HG02840 (cell line): ENCODE measurements around the gene UTS2R.

Experiments
- ATAC-seq: cut with Tn5 transposase; IDR thresholded peaks from one replicate; pipeline ENCODE4 v1.9.1; 2021; ENCODE audit warnings: mild to moderate bottlenecking, moderate library complexity, moderate number of reproducible peaks; ENCODE audit not compliant: unreplicated experiment, low FRiP score

UTS2R gene

DNA sequence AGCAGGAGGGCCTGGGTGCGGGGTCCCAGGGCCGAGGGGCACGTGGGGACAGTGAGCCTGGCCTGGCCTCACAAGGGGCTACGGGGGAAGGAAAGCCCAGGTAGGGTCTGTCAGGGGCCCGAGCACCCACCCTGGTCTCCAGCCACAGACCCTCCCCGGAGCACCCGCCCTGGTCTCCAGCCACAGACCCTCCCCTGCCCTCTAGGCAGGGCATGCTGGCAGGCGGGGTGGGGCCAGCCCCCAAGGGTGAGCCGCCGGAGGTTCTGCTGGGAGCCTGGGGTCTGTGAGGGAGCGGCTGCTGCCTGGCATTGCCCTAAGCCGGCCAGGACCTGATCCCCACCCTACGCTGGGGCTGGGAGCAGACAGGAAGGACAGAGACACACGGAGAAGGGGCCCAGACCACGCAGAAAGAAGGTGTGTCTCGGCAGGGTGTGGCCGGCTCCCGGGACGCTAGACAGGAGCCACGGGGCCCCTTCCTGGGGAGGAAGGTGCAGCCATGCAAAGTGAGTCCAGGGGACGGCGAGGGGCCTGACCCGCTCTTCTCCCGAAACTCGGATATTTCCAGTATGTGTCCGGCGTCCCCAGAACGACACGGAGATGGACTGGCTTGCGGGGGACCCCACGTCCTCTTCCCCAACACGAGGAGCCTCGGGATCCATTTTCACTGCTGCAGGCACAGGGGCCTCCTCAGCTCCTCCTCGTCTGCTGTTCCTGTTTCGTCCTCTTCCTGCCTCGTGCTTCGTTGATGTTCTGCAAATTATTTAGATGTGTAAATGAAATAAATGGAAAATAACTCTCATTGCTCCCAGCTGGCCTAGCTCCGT is 15.5 kb downstream of the UTS2R start:
- ATAC-seq, result no peak

DNA sequence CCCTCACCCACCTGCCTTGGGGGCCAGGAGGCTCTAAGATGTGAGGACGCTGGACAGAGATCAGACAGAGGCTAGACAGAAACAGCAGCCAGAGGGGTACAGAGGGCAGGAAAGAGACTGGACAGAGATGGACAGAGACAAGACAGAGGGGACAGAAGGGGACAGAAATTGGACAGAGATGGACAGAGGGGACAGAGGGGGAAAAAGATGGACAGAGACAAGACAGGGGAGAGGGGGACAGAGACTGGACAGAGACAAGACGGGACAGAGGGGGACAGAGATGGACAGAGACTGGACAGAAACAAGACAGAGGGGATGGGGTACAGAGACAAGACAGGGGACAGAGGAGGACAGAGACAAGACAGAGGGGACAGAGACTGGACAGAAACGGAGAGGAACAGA is 16.1 kb downstream of the UTS2R start:
- no peak for ATAC-seq

DNA sequence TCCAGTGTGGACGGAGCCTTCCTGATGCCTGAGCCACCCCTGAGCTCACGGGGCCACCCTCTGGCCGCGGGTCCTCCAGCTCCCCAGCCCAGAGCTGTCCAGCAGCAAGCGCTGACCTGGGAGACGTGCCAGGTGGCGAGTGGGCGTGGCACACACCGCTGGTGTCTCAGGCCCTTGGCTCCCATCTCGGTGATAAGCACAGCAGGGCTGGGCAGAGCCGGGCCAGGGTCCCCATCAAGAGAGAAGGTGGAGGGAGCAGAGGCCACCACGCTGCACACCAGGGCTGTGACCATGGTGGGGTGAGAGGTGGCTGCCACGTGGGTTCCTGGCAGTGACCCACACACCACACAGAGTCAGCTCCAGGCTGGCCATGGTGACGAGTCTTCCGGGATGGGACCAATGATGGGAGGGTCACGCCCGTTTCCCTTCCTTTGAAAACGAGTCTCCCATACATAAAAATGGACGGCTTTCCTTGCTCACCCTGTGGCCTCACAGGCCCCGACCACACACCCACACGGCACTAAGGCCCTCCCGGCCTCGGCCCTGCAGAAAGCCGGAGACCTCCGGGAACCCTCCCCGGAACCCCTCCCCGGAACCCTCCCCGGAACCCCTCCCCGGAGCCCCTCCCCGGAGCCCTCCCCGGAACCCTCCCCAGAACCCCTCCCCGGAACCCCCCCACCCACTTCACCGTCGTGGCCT is 16.8 kb downstream of the UTS2R start:
- ATAC-seq, result no peak

DNA sequence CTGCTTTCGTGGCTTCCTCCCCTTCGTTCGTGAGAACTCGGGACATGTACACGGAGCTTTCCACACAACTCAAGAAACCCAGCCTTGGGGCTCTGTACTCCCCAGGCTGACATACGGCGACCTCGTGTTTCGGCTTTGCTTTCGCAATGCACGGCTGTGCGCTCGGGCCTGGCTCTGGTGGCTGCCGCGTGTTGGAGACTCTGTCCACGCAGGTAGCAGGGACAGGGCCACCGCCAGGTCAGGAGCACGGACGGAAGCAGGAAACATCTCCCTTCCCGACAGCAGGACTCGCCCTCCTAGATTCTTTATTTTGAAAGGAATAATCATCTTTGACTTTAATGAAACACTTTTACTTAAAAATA is 17.3 kb downstream of the UTS2R start:
- ATAC-seq, result no peak

DNA sequence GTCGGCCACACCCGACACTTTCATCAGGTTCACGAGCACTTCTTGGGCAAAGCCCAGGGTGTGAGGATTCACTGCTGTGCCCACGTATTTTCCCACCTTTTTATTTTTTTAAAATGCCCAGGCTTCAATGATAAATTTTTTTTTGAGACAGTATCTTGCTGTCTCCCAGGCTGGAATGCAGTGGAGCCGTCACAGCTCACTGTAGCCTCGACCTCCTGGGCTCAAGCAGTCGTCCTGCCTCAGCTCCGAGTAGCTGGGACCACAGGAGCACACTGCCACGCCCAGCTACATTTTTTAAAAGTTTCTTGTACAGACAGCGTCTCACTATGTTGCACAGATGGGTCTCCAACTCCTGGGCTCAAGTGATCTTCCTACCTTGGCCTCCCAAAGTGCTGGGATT is 17.8 kb downstream of the UTS2R start:
- ATAC-seq, result no peak

DNA sequence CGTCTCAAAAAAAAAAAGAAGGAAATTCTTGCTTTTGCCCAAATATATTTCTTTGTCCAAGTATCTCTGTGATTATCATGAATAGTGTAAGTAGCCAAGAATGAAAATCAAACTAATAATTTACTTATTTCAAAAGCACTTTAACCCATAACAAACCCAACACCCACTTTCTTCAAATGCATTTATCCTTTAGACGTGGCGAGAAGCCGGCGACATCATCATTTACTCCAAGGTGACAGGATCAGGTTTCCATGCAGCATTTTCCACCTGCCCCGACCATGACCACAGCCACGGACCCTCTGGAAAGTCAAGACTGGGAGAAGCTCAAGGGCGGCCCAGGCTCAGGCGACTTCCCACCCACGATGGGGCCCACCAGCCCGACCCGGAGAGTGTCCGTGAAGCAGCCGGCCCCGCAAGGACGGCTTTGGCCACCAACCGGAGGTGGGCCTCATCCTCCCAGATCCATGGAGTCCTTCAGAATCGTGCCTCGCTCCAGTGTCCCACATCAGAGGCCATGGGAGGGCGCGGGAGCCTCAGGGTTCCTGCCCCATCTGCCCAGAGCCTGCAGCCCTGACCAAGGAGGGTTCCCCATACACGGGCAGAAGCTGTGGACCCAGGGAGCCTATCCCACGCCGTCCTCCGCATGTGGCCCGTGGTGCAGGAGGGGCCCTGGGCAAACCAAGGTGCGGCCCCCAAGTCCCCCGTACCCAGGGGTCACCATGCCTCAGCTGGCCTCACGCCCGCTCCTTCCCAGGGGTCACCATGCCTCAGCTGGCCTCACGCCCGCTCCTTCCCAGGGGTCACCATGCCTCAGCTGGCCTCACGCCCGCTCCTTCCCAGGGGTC is 18.7 kb downstream of the UTS2R start:
- no peak for ATAC-seq

DNA sequence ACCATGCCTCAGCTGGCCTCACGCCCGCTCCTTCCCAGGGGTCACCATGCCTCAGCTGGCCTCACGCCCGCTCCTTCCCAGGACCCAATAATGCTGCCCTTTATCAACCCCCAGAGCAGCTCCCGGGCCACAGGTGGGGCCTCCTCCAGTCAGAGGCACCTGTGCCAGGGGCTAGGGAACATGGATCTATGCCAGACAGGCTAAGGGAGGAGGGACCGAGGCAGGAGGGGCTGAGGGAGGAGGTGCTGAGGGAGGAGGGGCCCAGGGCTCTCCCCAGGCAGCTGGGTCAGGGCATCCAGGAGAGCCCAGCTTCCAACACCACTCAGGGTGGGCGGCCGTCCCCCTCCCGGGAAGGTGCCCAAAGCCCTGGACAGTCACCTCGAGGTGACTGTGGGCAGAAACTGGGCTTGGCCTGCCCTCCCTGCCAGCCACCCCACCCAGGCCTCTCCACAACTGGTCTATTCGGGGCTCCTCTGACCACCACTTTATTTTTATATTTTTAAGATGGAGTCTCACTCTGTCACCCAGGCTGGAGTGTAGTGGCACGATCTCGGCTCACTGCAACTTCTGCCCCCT is 19.4 kb downstream of the UTS2R start:
- no peak for ATAC-seq

DNA sequence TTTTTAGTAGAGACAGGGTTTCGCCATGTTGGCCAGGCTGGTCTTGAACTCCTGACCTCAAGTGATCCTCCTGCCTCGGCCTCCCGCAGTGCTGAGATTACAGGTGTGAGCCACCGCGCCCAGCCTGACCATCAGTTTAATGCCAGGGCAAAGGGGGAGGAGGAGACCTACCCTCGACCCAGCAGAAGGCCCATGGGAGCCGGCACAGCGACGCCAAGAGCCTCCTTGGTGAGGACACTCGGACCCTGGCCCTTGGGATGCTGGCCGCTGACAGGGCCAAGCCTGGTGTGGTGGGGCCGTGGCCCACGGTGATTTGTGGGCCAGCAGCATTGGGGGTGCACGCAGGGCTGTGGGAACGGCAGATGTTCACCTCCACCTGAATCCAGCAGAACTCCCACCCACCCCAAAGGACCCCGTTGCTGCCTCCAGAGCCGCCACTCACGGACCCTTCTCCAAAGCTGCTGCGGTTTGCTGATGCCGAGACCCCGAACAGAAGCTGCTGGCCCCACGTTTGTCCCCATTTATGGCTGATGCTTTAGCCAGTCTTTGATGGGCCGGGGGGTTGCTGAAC is 20.0 kb downstream of the UTS2R start:
- no peak for ATAC-seq

DNA sequence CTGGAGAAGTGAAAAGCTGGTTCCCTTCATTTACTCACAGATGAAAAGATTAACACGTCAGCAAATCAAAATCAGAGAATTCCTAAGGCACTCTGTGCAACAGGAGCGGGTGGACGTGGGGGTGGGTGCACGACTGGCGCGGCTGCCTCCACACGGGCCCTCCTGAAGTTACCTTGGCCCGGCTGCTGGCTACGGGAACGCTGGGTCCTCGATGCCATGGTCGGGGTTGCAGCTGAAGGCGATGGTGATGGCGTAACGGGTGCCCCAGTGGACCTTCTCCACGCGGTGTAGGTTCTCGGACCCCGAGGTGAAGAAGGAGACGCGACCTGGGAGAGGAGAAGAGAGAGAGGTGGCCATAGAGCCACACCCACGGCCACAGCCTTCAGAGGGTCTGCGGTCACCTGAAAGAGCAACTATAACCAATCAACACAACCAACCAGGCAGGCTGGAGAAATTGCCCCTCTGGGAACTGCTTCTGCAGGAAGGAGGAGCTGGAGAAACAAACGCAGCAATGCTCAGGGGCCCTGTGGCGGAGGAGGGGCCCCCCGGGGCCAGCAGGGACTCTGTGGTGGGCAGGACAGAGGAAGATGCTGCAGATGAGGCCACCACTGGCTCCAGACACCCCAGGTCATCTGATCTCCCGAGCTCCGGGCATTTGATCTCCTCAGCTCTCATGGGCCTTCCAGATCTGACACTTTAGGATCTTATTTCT is 20.8 kb downstream of the UTS2R start:
- ATAC-seq, result no peak

DNA sequence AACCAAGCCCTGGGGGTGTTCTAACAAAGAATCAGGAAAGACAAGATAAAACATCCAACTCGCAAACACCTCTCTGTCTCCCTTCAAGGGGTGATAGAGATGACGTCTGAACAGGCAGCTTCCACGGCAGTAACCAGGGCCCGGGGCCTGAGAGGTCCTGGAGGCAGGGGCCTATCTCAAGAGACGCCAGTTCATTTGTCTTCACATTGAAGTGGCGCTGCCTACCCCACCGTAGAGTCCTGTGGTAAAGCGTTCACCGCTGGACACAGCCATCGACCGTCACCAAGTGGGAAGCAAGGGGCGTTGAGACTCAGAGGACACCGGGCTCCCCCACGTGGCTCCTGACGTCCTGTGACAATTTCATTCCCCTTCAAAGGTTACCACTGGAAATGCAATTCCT is 21.4 kb downstream of the UTS2R start:
- no peak for ATAC-seq

DNA sequence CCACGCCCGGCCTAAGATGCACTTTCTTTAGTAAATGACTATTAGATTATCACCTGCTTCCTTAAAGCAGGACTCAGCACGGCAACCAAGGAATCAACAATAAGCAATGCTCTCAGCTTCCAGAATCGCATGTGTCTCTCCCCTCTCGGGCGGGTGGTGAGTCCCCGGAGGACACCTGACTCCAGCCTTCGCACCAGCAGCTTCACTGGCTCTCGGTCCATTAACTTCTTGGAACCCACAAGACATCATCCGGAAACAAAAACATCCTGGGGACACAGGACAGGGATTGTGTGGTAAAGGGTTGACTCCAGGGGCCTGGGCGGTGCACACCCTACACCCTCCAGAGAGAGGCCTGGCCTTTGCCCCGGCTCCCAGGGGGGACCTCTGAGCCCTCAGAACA is 22.7 kb downstream of the UTS2R start:
- no peak for ATAC-seq

DNA sequence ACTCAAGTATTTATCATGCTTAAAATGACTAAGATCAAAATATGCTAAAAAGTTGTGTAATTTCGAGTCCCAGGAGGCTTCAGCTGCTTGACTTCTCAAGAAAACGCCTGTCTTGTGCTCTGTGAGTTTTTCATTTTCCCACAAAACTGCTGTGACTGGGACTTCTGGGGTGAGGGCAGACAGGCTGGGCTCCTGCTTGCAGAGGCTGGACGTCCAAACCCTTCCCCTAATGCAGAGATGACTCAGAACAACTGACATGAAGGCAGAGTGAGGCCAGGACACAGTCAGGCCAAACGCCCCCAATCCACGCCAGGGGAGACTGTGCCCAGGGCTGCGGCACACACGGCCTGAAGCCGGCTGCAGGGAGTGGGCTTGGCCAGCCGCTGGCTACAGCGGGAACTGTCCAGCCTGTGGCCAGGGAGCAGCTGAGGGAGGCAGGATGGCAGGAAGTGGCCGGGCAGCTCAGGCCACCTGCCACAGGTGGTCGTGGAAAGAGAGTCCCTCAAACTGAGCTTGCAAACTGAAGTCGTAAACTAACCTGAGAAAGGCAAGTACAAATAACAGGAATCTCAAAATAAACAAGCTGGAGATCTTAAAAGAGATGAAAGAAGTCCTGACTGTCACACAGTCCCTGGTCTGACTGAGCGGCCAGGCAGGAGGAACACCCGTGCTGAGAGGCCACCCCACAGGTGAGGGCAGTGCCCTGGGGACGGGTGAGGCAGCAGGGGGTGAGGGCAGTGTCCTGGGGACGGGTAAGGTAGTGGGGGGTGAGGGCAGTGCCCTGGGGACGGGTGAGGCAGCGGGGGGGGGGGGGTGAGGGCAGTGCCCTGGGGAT is 25.3 kb downstream of the UTS2R start:
- ATAC-seq, result no peak

DNA sequence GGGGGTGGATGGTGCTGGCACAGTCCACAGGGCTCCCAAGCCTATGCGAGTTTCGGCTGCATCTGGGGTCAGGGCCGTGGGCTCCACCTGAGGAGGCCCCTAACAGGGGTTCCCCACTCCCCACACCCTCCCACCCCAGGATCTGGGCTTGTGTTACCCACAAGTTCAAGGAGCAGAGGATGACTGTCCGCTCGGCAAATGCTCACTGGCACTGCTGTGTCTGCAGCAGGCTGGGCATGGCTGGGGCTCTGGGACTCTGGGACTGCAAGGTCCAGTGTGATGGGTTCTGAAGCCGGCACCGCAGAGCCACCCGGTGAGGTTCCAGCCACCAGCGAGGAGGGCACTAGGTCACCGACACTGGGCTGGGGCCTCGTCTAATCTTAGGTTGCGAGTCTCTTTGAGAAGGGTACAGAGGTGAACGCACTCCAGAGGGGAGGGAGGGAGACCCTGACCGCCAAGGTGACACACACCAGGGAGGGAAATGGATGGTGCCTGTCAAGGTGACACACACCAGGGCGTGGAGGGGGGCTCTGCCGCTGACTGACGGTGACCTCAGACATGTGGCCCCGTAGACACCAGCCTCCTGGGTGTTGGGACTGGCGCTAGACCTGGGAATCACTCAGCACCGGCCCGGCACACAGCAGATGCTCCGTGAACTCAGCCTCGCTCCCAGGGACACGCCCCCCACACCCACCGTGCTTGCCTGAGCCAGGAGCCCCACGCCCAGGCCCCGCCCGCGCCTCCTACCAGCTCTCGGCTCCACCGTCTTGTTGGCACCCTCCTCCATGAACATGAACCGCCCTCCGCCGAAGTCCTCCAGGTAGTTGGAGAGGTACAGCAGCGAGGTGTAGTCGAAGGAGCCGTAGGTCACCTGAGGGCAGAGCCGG is 26.1 kb downstream of the UTS2R start:
- no peak for ATAC-seq

DNA sequence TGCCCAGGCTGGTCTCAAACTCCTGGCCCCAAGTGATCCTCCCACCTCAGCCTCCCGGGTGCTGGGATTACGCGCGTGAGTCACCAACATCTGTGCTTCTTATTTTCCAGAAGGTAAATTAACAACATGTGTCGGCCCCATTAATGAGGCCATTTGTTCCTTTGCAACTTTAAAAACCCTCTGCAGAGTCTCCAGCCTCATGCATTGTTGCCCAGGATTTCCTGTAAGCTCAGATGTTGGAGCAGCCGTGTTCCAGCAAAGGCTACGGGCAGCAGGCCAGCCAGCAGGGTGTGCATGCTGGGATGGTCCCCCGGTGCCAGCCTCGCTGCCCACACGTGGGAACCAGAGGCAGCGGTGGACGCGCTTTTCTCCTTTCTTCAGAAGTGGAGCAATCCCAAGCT is 27.5 kb downstream of the UTS2R start:
- no peak for ATAC-seq

DNA sequence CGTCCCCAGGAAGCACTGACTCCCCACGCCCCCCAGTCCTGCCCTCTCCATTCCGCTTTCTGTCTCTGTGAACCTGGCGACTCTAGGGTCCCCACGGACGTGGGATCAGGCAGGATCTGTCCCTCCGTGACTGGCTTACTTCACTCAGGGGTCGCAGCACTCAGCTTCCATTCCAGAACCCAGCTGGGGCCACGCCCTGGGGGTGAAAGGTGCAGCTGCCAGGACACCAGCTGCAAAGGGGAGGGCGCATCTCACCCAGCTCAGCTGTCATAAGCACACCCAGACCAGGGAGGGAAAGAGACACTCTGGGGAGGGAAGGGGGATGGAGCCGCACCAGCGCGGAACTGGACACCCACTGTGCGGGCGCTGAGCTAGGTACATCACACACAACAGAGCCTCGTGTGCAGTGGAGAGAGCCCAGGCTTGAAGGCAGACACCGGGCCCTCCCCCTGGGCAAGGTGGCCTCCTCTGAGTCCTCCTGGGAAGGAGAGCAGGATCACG is 28.1 kb downstream of the UTS2R start:
- no peak for ATAC-seq

DNA sequence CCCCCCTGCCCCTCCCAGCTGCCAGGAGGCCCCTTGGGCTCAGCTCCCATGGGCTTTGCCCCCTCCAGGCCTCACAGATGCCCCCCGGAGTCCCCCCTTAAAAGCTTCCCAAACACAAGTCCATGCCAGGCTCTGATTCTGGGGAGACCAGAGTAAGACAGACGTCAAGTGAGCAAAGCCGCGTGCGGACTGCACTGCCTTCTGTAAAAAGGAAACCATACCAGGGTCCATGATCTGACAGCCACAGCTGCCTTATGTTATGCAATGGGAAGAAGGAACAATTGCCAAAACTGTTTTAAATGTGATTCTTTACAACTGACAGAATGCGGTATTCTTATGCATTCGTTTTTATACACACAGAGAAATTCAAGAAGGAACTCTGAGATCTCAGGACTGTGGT is 28.6 kb downstream of the UTS2R start:
- ATAC-seq, result no peak

DNA sequence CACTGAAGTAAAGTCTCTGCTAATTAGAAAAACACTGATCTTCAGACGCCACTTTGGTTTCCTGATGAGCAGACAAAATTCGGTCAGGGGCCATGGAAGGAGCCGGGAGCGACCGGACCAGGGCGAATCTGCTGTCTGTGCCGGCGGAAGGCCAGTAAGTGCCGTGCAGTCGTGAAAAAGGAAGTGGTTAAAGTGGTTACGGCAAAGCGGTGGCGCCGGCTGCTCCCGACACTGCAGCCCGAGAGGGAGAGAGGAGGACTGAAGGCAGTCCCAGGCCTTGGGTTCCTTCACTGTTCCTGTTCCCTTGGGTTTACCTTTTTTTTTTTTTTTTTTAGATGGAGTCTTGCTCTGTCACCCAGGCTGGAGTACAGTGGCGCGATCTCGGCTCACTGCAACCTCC is 29.3 kb downstream of the UTS2R start:
- no peak for ATAC-seq

DNA sequence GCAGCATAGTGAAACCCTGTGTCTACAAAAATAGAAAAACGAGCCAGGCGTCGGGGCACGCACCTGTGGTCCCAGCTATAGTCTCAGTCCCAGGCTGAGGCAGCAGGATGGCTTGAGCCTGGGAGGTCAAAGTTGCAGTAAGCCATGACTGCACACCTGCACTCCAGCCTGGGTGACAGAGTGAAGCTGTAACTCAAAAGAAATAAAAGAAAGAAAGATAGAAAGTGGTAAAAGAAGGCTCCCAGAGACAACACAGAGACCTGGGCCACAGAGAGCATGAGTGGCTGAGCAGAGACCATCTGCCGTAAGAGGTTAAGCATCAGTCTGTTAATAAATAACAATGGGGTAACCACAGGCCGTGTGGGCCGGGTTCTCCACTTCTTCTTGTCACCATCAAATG is 31.3 kb downstream of the UTS2R start:
- ATAC-seq, result peak; percentile 75
